Hematopoietic multipotent progenitor cell treated with erythropoietin and hydrocortisone succinate and interleukin-3 and kit ligand, for 4 days (in vitro differentiated cells): ENCODE results near the gene DNAJC19.
A peak's percentile ranks its signal among the peaks of the same experiment; 100 is the strongest.

Source experiments
- DNase-seq: peaks from one replicate; pipeline ENCODE4 v3.0.0-alpha.2; 2015

DNAJC19 gene

GRCh38 chr3:180959691-180960090, 29.8 kb downstream of the DNAJC19 start:
- no peak for DNase-seq

GRCh38 chr3:180947761-180948390, 41.7 kb downstream of the DNAJC19 start:
- DNase-seq, result peak; percentile 15

- no peak for DNase-seq
Measured at GRCh38 chr3:180940826-180941225, 48.7 kb downstream of the DNAJC19 start.

GRCh38 chr3:180934638-180935037, 54.9 kb downstream of the DNAJC19 start:
- no peak for DNase-seq
